A673 (cell line): ENCODE results near the gene ESF1. TPM values are rescaled to one million over a fixed set of nuclear protein-coding genes. Genes with fewer than 3 reads are reported as not detected.

ENCODE experiments used
- BruUV-seq: library from RNA; stranded (reverse); fragments of 400-500 nt; replicated peaks from 2 replicates; lab custom pipeline; 2021; lab: Mats Ljungman, UMichigan
- CTCF ChIA-PET: fragments of 300-600 bp; sonication (Branson Sonifier 250); formaldehyde crosslinking; loops from one replicate; lab custom pipeline; 2022; ENCODE audit warnings: antibody characterized with exemption; lab: Charles Lee
- POLR2A ChIA-PET: fragments of 300-600 bp; sonication (Branson Sonifier 250); formaldehyde crosslinking; loops from one replicate; lab custom pipeline; 2022; ENCODE audit warnings: antibody characterized with exemption; ENCODE audit not compliant: low non-redundant PET; lab: Charles Lee
- DNase-seq: peaks from one replicate; pipeline ENCODE4 v3.0.0-alpha.2; 2015; ENCODE audit warnings: low spot score
- H3K27ac ChIP-seq: fragments of 200-600 bp; sonication (generic); 2 replicates; pipeline ENCODE4 v1.5.1; 2016; ENCODE audit warnings: mixed run types, low read depth, mild to moderate bottlenecking, mixed read lengths, antibody characterized with exemption, low read length; ENCODE audit not compliant: poor library complexity, severe bottlenecking
- H3K27me3 ChIP-seq: fragments of 200-600 bp; sonication (generic); replicated peaks from 2 replicates; pipeline ENCODE4 v1.6.1; 2017; ENCODE audit warnings: mixed run types, low read depth, mild to moderate bottlenecking, mixed read lengths, antibody characterized with exemption, low read length; ENCODE audit not compliant: insufficient read depth, poor library complexity
- H3K36me3 ChIP-seq: fragments of 200-600 bp; sonication (generic); 2 replicates; pipeline ENCODE4 v1.6.1; 2016; ENCODE audit warnings: mixed run types, mild to moderate bottlenecking, mixed read lengths, antibody characterized with exemption, low read length; ENCODE audit not compliant: insufficient read depth, poor library complexity, severe bottlenecking
- H3K4me1 ChIP-seq: fragments of 200-600 bp; sonication (generic); 2 replicates; pipeline ENCODE4 v1.6.1; 2017; ENCODE audit warnings: mixed run types, mild to moderate bottlenecking, mixed read lengths, antibody characterized with exemption, low read length; ENCODE audit not compliant: insufficient read depth, poor library complexity, severe bottlenecking
- H3K4me3 ChIP-seq: fragments of 200-600 bp; sonication (generic); 2 replicates; pipeline ENCODE4 v1.5.1; 2016; ENCODE audit warnings: low read depth, mixed run types, mild to moderate bottlenecking, mixed read lengths, low read length; ENCODE audit not compliant: poor library complexity, severe bottlenecking
- H3K9me3 ChIP-seq: fragments of 200-600 bp; sonication (generic); 2 replicates; pipeline ENCODE4 v1.6.1; 2016; ENCODE audit warnings: mixed run types, low read depth, mild to moderate bottlenecking, mixed read lengths, antibody characterized with exemption, low read length; ENCODE audit not compliant: poor library complexity, severe bottlenecking
- EZH2 ChIP-seq: fragments of 200-600 bp; sonication (generic); IDR thresholded peaks from 2 replicates; pipeline ENCODE4 v1.6.1; 2017; ENCODE audit warnings: borderline replicate concordance, low read depth, mild to moderate bottlenecking, mixed read lengths, antibody characterized with exemption, low read length; ENCODE audit not compliant: poor library complexity, severe bottlenecking
- intact Hi-C: fragments of 100-400 bp; cut with micrococcal nuclease; formaldehyde crosslinking; loops from one replicate; pipeline ENCODE4 v1.10.0; 2022; ENCODE audit not compliant: unreplicated experiment
- total RNA-seq: library from RNA; stranded (reverse); gene quantifications from 2 replicates; pipeline ENCODE4 v1.2.3, GENCODE V29; 2021
- TF ChIP-seq, protein P1 (sequence below): fragments of 300-800, 200-600 bp; sonication (generic); conservative IDR thresholded peaks from 2 replicates; pipeline ENCODE4 v1.5.1; 2017; ENCODE audit warnings: low read depth, mild to moderate bottlenecking, antibody characterized with exemption, low read length, moderate library complexity, mixed read lengths

Gene ESF1
- total RNA-seq, 1 experiment from 2014 or later, result 34.7 TPM

DNA sequence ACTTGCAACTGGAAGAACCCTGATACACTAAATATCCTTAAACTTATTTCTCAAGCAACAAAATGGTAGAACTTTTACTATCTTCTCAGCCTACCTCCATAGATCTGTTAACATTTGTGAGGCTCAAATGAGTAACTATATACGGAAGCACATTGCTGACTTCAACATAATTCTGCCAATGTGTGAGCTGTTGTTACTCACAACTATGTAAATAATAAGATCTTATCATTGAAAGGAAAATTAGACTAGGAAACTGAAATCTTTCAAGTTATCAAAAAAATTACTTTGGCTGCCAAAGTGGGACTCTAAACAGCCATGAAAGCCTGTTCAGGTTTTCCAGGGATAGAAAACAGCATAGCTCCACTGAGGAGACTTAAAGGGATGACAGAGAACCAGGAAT lies 105.8 kb downstream of the ESF1 start:
- no peaks in the 10 kb centered on the region for H3K4me1 ChIP-seq
- ChIA-PET POLR2A (interaction anchor here (0.7 kb wide), 1 partner anchor 756 kb away, joined by 5 read pairs; no protein-coding TSS in a partner anchor), CTCF (no interaction called here)
- no peaks in the 10 kb centered on the region for H3K9me3 ChIP-seq
- BruUV-seq, result no TSS peak
- no peak overlapping the region for H3K27ac ChIP-seq
- H3K27me3 ChIP-seq, result no peaks in the 10 kb centered on the region
- intact Hi-C loops, result no loop called here
- no peak overlapping the region for H3K4me3 ChIP-seq
- no peak for DNase-seq
- TF ChIP-seq EZH2, result no peak
- TF ChIP-seq, protein P1, sequence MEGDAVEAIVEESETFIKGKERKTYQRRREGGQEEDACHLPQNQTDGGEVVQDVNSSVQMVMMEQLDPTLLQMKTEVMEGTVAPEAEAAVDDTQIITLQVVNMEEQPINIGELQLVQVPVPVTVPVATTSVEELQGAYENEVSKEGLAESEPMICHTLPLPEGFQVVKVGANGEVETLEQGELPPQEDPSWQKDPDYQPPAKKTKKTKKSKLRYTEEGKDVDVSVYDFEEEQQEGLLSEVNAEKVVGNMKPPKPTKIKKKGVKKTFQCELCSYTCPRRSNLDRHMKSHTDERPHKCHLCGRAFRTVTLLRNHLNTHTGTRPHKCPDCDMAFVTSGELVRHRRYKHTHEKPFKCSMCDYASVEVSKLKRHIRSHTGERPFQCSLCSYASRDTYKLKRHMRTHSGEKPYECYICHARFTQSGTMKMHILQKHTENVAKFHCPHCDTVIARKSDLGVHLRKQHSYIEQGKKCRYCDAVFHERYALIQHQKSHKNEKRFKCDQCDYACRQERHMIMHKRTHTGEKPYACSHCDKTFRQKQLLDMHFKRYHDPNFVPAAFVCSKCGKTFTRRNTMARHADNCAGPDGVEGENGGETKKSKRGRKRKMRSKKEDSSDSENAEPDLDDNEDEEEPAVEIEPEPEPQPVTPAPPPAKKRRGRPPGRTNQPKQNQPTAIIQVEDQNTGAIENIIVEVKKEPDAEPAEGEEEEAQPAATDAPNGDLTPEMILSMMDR, result no peak
- no peaks in the 10 kb centered on the region for H3K36me3 ChIP-seq

DNA sequence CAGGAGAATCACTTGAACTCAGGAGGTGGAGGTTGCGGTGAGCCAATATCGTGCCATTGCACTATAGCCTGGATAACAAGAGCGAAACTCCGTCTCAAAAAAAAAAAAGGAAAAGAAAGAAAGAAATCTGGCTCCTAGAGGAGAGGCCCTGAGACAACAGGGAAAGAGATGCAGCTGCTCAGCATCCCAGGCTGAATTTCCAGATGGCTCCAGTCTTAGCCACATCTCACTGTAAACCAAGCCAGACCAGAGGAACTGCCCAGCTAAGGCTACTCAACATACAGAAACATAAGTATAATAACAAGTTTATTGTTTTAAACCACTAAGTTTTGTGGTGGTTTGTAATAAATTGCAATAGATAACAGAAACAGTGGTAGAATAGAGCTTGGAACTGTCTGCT lies 107.5 kb downstream of the ESF1 start:
- no peak for DNase-seq
- TF ChIP-seq EZH2, result no peak
- TF ChIP-seq, protein P1, result no peak
- no peak overlapping the region for H3K27ac ChIP-seq
- H3K4me1 ChIP-seq, result no peaks in the 10 kb centered on the region
- no peaks in the 10 kb centered on the region for H3K9me3 ChIP-seq
- CTCF ChIA-PET, result no interaction called here
- POLR2A ChIA-PET, result no interaction called here
- no peaks in the 10 kb centered on the region for H3K27me3 ChIP-seq
- no peaks in the 10 kb centered on the region for H3K36me3 ChIP-seq
- no TSS peak for BruUV-seq
- no peak overlapping the region for H3K4me3 ChIP-seq
- intact Hi-C loops, result no loop called here

DNA sequence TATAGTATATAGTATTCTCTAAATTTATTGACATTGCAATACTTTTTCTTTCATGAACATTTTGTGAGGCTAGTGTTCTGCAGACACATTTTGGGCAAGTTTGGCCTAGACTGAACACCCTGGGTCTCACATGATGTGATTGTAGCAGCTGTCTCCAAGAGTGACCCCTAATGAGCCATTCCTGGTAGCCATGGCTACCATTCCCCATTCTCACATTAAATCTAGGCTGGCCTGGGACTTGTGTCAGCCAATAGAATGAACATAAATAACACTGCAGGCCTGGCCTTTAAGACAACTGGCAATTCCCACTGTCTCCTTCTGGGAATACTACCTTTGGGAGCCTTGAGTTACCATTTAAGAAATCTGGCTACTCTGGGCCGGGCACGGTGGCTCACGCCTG lies 108.0 kb downstream of the ESF1 start:
- POLR2A ChIA-PET, result no interaction called here
- BruUV-seq, result no TSS peak

More for the DNA sequence above, 108.0 kb downstream of the ESF1 start:
- no peak overlapping the region for H3K4me3 ChIP-seq
- TF ChIP-seq, protein P1, result no peak
- no peak for TF ChIP-seq EZH2
- H3K36me3 ChIP-seq, result no peaks in the 10 kb centered on the region
- DNase-seq, result no peak
- CTCF ChIA-PET, result no interaction called here
- intact Hi-C loops, result no loop called here
- no peaks in the 10 kb centered on the region for H3K27me3 ChIP-seq
- H3K27ac ChIP-seq, result no peak overlapping the region
- no peaks in the 10 kb centered on the region for H3K9me3 ChIP-seq
- H3K4me1 ChIP-seq, result peaks cover 2% of the 10 kb centered on the region
